HG03039 (cell line): Measurements from ENCODE around the gene DCST1.

Experiments
- ATAC-seq: cut with Tn5 transposase; IDR thresholded peaks from one replicate; pipeline ENCODE4 v1.9.1; 2021; ENCODE audit warnings: mild to moderate bottlenecking, moderate library complexity; ENCODE audit not compliant: unreplicated experiment

The DCST1 gene

GRCh38 chr1:155051342-155051776 is 17.7 kb downstream of the DCST1 start:
- no peak for ATAC-seq

GRCh38 chr1:155051777-155052398 is 18.3 kb downstream of the DCST1 start:
- ATAC-seq = no peak

GRCh38 chr1:155052439-155053395 is 19.1 kb downstream of the DCST1 start:
- ATAC-seq = no peak

- ATAC-seq = no peak
Observed at GRCh38 chr1:155053531-155054105, 20.0 kb downstream of the DCST1 start.

- no peak for ATAC-seq
Observed at GRCh38 chr1:155057104-155057503, 23.5 kb downstream of the DCST1 start.

- ATAC-seq = no peak
Observed at GRCh38 chr1:155057788-155058211, 24.2 kb downstream of the DCST1 start.

GRCh38 chr1:155060736-155061135 is 27.1 kb downstream of the DCST1 start:
- ATAC-seq = no peak

- no peak for ATAC-seq
Observed at GRCh38 chr1:155061381-155062150, 27.9 kb downstream of the DCST1 start.

GRCh38 chr1:155062151-155062686 is 28.6 kb downstream of the DCST1 start:
- ATAC-seq = no peak

GRCh38 chr1:155062702-155063411 is 29.2 kb downstream of the DCST1 start:
- ATAC-seq = no peak

GRCh38 chr1:155063550-155064110 is 30.0 kb downstream of the DCST1 start, which contains the start of gene EFNA4:
TSS of gene EFNA4 (plus strand) at chr1:155063740. CDS start at chr1:155063824, 84 bp downstream.
- ATAC-seq = peak; percentile 72

- ATAC-seq = no peak
Observed at GRCh38 chr1:155064111-155064831, 30.6 kb downstream of the DCST1 start.

- ATAC-seq = no peak
Observed at GRCh38 chr1:155064832-155065429, 31.3 kb downstream of the DCST1 start.

- no peak for ATAC-seq
Observed at GRCh38 chr1:155066777-155067176, 33.2 kb downstream of the DCST1 start.

GRCh38 chr1:155068599-155068998 is 35.0 kb downstream of the DCST1 start:
- no peak for ATAC-seq

- no peak for ATAC-seq
Observed at GRCh38 chr1:155069551-155070157, 36.0 kb downstream of the DCST1 start.

GRCh38 chr1:155070158-155070621 is 36.6 kb downstream of the DCST1 start:
- ATAC-seq = no peak
